Occipital lobe (tissue), 2 donors: Measurements from ENCODE around the gene TMEM191C. TPM values are rescaled to one million over a fixed set of nuclear protein-coding genes. Genes with fewer than 3 reads are reported as not detected.
"Not testable (repeated sequence)": the region's sequence is repeated elsewhere in the genome, so short reads cannot be mapped to it uniquely, and the experiment has no call there.

Experiments
- DNase-seq: peaks from one replicate; lab custom pipeline; 2025; lab: John Stamatoyannopoulos, UW
- total RNA-seq: library from RNA; depleted of rRNA; stranded (reverse); fragments of >200 nt; gene quantifications from one replicate; pipeline ENCODE4 v1.2.3, GENCODE V29; 2014

The TMEM191C gene
- total RNA-seq = 4.4 TPM

GRCh38 chr22:21467337-21468193, at the start of gene TMEM191C:
Gene TMEM191C, plus strand, starts transcription at chr22:21467387. Its CDS starts 73 bp downstream, at chr22:21467460.
- not testable (repeated sequence) for DNase-seq

GRCh38 chr22:21417853-21418252, 49.3 kb upstream of the TMEM191C start:
- not testable (repeated sequence) for DNase-seq

GRCh38 chr22:21418974-21419638, 48.1 kb upstream of the TMEM191C start:
- not testable (repeated sequence) for DNase-seq

- not testable (repeated sequence) for DNase-seq
Measured at GRCh38 chr22:21420180-21420763, 46.9 kb upstream of the TMEM191C start.

- DNase-seq = not testable (repeated sequence)
Measured at GRCh38 chr22:21424084-21424709, 43.0 kb upstream of the TMEM191C start.

GRCh38 chr22:21434378-21435233, 32.6 kb upstream of the TMEM191C start:
- DNase-seq = not testable (repeated sequence)

- DNase-seq = not testable (repeated sequence)
Measured at GRCh38 chr22:21435998-21436810, 31.0 kb upstream of the TMEM191C start.

- DNase-seq = not testable (repeated sequence)
Measured at GRCh38 chr22:21438013-21438412, 29.2 kb upstream of the TMEM191C start.

GRCh38 chr22:21440018-21440636, 27.1 kb upstream of the TMEM191C start:
- not testable (repeated sequence) for DNase-seq

- not testable (repeated sequence) for DNase-seq
Measured at GRCh38 chr22:21440676-21441075, 26.5 kb upstream of the TMEM191C start.

- not testable (repeated sequence) for DNase-seq
Measured at GRCh38 chr22:21441170-21441569, 26.0 kb upstream of the TMEM191C start.

GRCh38 chr22:21442123-21442522, 25.1 kb upstream of the TMEM191C start:
- DNase-seq = not testable (repeated sequence)

- not testable (repeated sequence) for DNase-seq
Measured at GRCh38 chr22:21442646-21443045, 24.5 kb upstream of the TMEM191C start.

GRCh38 chr22:21443057-21443734, 24.0 kb upstream of the TMEM191C start:
- no peak for DNase-seq

- no peak for DNase-seq
Measured at GRCh38 chr22:21443735-21444421, 23.3 kb upstream of the TMEM191C start.

GRCh38 chr22:21444701-21445436, 22.3 kb upstream of the TMEM191C start:
- DNase-seq = no peak

- no peak for DNase-seq
Measured at GRCh38 chr22:21445437-21446127, 21.6 kb upstream of the TMEM191C start.
